MM.1S (cell line): ENCODE results near the gene LVRN.

Experiments used
- DNase-seq: peaks from one replicate; pipeline ENCODE4 v3.0.0-alpha.2; 2015
- H2AFZ ChIP-seq: fragments of 300-600 bp; sonication (generic); 2 replicates; pipeline ENCODE4 v1.6.0; 2016; ENCODE audit warnings: antibody characterized with exemption, low read length
- H3F3A ChIP-seq: fragments of 300-600 bp; sonication (generic); 2 replicates; pipeline ENCODE4 v1.6.1; 2016; ENCODE audit warnings: mild to moderate bottlenecking, antibody characterized with exemption, low read length, moderate library complexity, mixed read lengths; ENCODE audit not compliant: insufficient read depth
- H3K27ac ChIP-seq: fragments of 300-600 bp; sonication (generic); 2 replicates; pipeline ENCODE4 v1.5.1; 2016; ENCODE audit warnings: mild to moderate bottlenecking, low read length
- H3K27me3 ChIP-seq: fragments of 300-600 bp; sonication (generic); replicated peaks from 2 replicates; pipeline ENCODE4 v1.6.0; 2016; ENCODE audit warnings: low read length; ENCODE audit not compliant: insufficient read depth
- H3K36me3 ChIP-seq: fragments of 300-600 bp; sonication (generic); replicated peaks from 2 replicates; pipeline ENCODE4 v1.6.1; 2016; ENCODE audit warnings: mild to moderate bottlenecking, low read length, mixed read lengths; ENCODE audit not compliant: insufficient read depth
- H3K4me1 ChIP-seq: fragments of 300-600 bp; sonication (generic); 2 replicates; pipeline ENCODE4 v1.6.1; 2016; ENCODE audit warnings: low read length, mixed read lengths
- H3K4me2 ChIP-seq: fragments of 300-600 bp; sonication (generic); 2 replicates; pipeline ENCODE4 v1.6.0; 2016; ENCODE audit warnings: low read depth, low read length
- H3K4me3 ChIP-seq: fragments of 300-600 bp; sonication (generic); 2 replicates; pipeline ENCODE4 v1.5.1; 2016; ENCODE audit warnings: low read length, mixed read lengths
- H3K79me2 ChIP-seq: fragments of 300-600 bp; sonication (generic); 2 replicates; pipeline ENCODE4 v1.6.1; 2016; ENCODE audit warnings: mixed run types, low read length, mixed read lengths
- H3K9ac ChIP-seq: fragments of 300-600 bp; sonication (generic); 2 replicates; pipeline ENCODE4 v1.6.1; 2016; ENCODE audit warnings: low read length, mixed read lengths
- H3K9me2 ChIP-seq: fragments of 300-600 bp; sonication (generic); replicated peaks from 2 replicates; pipeline ENCODE4 v1.6.1; 2016; ENCODE audit warnings: mild to moderate bottlenecking, low read length, mixed read lengths; ENCODE audit not compliant: insufficient read depth
- H3K9me3 ChIP-seq: fragments of 300-600 bp; sonication (generic); replicated peaks from 2 replicates; pipeline ENCODE4 v1.6.1; 2016; ENCODE audit warnings: mild to moderate bottlenecking, low read length, mixed read lengths; ENCODE audit not compliant: insufficient read depth
- H4K20me1 ChIP-seq: fragments of 300-600 bp; sonication (generic); 2 replicates; pipeline ENCODE4 v1.6.1; 2016; ENCODE audit warnings: mild to moderate bottlenecking, low read length, moderate library complexity, mixed read lengths; ENCODE audit not compliant: insufficient read depth
- EZH2 ChIP-seq: fragments of 300-600 bp; sonication (generic); optimal IDR thresholded peaks from 2 replicates; pipeline ENCODE3; 2017; ENCODE audit warnings: low read depth, mild to moderate bottlenecking, antibody characterized with exemption, low read length, mixed read lengths
- EZH2phosphoT487 ChIP-seq: fragments of 300-600 bp; sonication (generic); IDR thresholded peaks from 2 replicates; pipeline ENCODE4 v1.6.1; 2018; ENCODE audit warnings: antibody characterized with exemption, low read length
- TF ChIP-seq, protein P1 (sequence below): fragments of 300-600 bp; sonication (generic); IDR thresholded peaks from 2 replicates; pipeline ENCODE4 v1.5.1; 2016; ENCODE audit warnings: antibody characterized with exemption, low read length, mixed read lengths

The LVRN gene

DNA sequence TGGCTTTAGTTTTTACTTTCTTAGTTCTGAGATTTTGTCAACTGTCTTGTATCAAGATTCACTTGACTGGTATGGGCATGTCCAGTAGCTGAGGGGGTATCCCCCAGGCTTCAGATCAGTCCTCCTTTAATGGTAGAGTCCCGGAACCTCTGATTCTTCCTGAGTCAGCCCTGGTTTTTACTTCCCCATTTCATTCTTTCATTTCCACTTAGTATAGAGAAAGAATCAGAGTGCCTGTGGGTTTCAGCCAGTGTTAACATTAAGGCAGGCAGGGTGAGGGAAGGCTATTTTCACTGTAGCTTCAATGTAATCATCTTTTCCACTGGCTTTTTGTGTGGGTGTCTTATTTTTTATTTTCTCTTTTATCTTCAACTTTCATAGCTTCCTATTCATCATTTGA is 114.2 kb downstream of the LVRN start:
- H3F3A ChIP-seq = peaks cover 3% of the 10 kb centered on the region; the same call in 1 of the 2 replicates
- no peaks in the 10 kb centered on the region for H4K20me1 ChIP-seq
- no peak overlapping the region for H3K9ac ChIP-seq
- DNase-seq = peak; percentile 31
- no peaks in the 10 kb centered on the region for H3K36me3 ChIP-seq
- H3K4me3 ChIP-seq = no peak overlapping the region
- TF ChIP-seq, protein P1, sequence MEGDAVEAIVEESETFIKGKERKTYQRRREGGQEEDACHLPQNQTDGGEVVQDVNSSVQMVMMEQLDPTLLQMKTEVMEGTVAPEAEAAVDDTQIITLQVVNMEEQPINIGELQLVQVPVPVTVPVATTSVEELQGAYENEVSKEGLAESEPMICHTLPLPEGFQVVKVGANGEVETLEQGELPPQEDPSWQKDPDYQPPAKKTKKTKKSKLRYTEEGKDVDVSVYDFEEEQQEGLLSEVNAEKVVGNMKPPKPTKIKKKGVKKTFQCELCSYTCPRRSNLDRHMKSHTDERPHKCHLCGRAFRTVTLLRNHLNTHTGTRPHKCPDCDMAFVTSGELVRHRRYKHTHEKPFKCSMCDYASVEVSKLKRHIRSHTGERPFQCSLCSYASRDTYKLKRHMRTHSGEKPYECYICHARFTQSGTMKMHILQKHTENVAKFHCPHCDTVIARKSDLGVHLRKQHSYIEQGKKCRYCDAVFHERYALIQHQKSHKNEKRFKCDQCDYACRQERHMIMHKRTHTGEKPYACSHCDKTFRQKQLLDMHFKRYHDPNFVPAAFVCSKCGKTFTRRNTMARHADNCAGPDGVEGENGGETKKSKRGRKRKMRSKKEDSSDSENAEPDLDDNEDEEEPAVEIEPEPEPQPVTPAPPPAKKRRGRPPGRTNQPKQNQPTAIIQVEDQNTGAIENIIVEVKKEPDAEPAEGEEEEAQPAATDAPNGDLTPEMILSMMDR = no peak
- no peak for TF ChIP-seq EZH2phosphoT487
- no peak for TF ChIP-seq EZH2
- no peaks in the 10 kb centered on the region for H3K27me3 ChIP-seq
- no peak overlapping the region for H3K27ac ChIP-seq
- H3K9me3 ChIP-seq = no peaks in the 10 kb centered on the region
- H3K4me1 ChIP-seq = peaks cover 12% of the 10 kb centered on the region; the same call in 1 of the 2 replicates
- H3K4me2 ChIP-seq = no peak overlapping the region
- no peaks in the 10 kb centered on the region for H3K9me2 ChIP-seq
- no peaks in the 10 kb centered on the region for H3K79me2 ChIP-seq
- H2AFZ ChIP-seq = no peak overlapping the region
